SK-N-SH treated with all-trans-retinoic acid at 6 μM for 48 hours (cell line): Measurements from ENCODE around the gene LRRC8C.

Experiments used
- SNAI2 ChIP-seq: fragments of 250-450 bp; sonication (Bioruptor Pico); IDR thresholded peaks from 2 replicates; pipeline ENCODE4 v1.5.0; 2020; ENCODE audit warnings: mild to moderate bottlenecking, moderate library complexity
- ZC3H10 ChIP-seq: fragments of 250-450 bp; sonication (Bioruptor Pico); IDR thresholded peaks from 2 replicates; pipeline ENCODE4 v1.5.1; 2021; ENCODE audit warnings: mild to moderate bottlenecking, moderate library complexity
- TF ChIP-seq, protein P1 (sequence below): fragments of 250-450 bp; sonication (Bioruptor Pico); IDR thresholded peaks from 2 replicates; pipeline ENCODE4 v1.5.1; 2020; ENCODE audit warnings: low read depth, mild to moderate bottlenecking, moderate library complexity
- TF ChIP-seq, protein P2 (sequence below): fragments of 250-450 bp; sonication (Bioruptor Pico); IDR thresholded peaks from 2 replicates; pipeline ENCODE4 v1.5.0; 2020; ENCODE audit warnings: mild to moderate bottlenecking, moderate library complexity
- TF ChIP-seq, protein P3 (sequence below): fragments of 250-450 bp; sonication (Bioruptor Pico); IDR thresholded peaks from 2 replicates; pipeline ENCODE4 v1.8.0; 2020; ENCODE audit warnings: mild to moderate bottlenecking, moderate library complexity, borderline replicate concordance

DNA sequence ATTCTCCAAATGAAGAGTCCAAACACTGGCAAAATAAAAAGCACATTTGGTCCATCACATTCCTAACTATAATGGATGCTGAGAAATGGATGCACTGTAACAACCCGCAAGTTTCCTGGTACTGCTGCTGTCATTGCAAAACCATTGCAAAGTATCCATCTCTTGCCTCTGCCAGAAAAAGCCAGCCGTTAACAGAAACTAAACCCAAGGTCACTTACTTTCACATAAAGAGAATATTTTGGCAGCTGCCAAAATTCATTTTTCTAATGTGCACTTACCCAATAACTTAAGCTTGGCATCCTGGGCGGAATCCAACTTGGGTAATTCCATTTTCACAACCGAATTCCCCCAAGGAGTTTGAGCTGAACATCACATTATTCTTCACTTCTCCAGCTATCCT, 110.9 kb downstream of the LRRC8C start:
- TF ChIP-seq SNAI2 (CRISPR knock-in tag) (no peak), ZC3H10 (no peak)
- TF ChIP-seq, protein P1, sequence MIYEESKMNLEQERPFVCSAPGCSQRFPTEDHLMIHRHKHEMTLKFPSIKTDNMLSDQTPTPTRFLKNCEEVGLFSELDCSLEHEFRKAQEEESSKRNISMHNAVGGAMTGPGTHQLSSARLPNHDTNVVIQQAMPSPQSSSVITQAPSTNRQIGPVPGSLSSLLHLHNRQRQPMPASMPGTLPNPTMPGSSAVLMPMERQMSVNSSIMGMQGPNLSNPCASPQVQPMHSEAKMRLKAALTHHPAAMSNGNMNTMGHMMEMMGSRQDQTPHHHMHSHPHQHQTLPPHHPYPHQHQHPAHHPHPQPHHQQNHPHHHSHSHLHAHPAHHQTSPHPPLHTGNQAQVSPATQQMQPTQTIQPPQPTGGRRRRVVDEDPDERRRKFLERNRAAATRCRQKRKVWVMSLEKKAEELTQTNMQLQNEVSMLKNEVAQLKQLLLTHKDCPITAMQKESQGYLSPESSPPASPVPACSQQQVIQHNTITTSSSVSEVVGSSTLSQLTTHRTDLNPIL (CRISPR knock-in tag), result no peak
- TF ChIP-seq, protein P2, sequence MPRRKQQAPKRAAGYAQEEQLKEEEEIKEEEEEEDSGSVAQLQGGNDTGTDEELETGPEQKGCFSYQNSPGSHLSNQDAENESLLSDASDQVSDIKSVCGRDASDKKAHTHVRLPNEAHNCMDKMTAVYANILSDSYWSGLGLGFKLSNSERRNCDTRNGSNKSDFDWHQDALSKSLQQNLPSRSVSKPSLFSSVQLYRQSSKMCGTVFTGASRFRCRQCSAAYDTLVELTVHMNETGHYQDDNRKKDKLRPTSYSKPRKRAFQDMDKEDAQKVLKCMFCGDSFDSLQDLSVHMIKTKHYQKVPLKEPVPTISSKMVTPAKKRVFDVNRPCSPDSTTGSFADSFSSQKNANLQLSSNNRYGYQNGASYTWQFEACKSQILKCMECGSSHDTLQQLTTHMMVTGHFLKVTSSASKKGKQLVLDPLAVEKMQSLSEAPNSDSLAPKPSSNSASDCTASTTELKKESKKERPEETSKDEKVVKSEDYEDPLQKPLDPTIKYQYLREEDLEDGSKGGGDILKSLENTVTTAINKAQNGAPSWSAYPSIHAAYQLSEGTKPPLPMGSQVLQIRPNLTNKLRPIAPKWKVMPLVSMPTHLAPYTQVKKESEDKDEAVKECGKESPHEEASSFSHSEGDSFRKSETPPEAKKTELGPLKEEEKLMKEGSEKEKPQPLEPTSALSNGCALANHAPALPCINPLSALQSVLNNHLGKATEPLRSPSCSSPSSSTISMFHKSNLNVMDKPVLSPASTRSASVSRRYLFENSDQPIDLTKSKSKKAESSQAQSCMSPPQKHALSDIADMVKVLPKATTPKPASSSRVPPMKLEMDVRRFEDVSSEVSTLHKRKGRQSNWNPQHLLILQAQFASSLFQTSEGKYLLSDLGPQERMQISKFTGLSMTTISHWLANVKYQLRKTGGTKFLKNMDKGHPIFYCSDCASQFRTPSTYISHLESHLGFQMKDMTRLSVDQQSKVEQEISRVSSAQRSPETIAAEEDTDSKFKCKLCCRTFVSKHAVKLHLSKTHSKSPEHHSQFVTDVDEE (CRISPR knock-in tag), result no peak
- TF ChIP-seq, protein P3, sequence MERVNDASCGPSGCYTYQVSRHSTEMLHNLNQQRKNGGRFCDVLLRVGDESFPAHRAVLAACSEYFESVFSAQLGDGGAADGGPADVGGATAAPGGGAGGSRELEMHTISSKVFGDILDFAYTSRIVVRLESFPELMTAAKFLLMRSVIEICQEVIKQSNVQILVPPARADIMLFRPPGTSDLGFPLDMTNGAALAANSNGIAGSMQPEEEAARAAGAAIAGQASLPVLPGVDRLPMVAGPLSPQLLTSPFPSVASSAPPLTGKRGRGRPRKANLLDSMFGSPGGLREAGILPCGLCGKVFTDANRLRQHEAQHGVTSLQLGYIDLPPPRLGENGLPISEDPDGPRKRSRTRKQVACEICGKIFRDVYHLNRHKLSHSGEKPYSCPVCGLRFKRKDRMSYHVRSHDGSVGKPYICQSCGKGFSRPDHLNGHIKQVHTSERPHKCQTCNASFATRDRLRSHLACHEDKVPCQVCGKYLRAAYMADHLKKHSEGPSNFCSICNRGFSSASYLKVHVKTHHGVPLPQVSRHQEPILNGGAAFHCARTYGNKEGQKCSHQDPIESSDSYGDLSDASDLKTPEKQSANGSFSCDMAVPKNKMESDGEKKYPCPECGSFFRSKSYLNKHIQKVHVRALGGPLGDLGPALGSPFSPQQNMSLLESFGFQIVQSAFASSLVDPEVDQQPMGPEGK (CRISPR knock-in tag), result no peak
